IPS-18c (cell line): ENCODE results near the gene PMCH.
"Not testable (repeated sequence)": the region's sequence is repeated elsewhere in the genome, so short reads cannot be mapped to it uniquely, and the experiment has no call there.

Experiments used
- H3K4me3 ChIP-seq: 2 replicates; pipeline ENCODE4 v1.7.0; 2013; ENCODE audit warnings: low read depth, mild to moderate bottlenecking, low read length, moderate library complexity; ENCODE audit not compliant: insufficient read depth
- H3K9me3 ChIP-seq: one replicate; pipeline ENCODE4 v1.6.1; 2013; ENCODE audit warnings: mild to moderate bottlenecking, low read length, moderate library complexity; ENCODE audit not compliant: control insufficient read depth, insufficient read depth

Gene PMCH, protein sequence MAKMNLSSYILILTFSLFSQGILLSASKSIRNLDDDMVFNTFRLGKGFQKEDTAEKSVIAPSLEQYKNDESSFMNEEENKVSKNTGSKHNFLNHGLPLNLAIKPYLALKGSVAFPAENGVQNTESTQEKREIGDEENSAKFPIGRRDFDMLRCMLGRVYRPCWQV

DNA sequence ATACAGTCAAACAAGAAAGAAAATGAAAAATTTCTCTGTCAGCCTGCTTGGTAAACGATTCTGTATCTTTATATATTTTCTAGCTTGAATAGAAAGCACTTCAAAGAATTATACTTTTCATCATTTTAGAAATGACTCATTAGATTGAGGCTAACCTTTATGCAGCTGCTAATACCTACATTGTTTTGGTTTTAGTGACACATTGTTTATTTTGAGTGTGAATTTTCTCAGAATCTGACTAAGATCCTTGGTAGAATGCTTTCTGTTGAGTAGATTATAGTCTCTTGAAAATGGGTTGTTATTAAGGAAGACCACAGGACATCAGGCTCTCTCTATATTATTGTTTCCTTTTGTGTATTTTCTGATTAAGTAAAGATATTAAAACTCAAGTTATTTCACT lies at the start of gene PMCH:
Gene PMCH (minus strand): TSS at position 45 of the 400 bp plus-strand sequence. CDS start 63 bp downstream, outside the sequence.
- H3K9me3 ChIP-seq: no peaks in the 10 kb centered on the region
- no peak within 1 kb of the TSS for H3K4me3 ChIP-seq

DNA sequence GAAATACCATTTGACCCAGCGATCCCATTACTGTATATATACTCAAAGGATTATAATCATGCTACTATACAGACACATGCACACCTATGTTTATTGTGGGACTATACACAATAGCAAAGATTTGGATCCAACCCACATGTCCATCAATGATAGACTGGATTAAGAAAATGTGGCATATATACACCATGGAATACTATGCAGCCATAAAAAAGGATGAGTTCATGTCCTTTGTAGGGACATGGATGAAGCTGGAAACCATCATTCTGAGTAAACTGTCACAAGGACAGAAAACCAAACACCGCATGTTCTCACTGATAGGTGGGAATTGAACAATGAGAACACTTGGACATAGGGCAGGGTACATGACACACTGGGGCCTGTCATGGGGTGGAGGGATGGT lies 43.2 kb upstream of the PMCH start:
- H3K4me3 ChIP-seq, H3K9me3 ChIP-seq: not testable (repeated sequence)

DNA sequence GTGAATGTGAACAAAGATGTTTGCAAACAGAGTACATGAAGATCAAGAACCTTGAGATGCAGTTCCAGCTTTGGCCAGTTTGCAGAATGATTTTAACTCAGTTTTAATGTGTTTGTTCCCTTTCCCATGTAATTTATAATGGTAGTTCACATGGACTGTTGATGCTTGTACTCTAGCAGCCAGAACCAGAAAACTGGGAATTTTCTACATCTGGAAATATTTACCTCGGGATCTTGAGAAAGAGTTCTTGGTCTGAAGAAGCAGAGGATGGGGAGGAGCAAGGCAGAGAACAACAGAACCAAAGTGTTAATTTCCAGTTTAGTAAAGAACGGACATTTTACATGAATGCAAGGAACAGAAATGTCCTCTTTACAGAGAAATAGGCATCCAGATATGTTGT lies 37.0 kb upstream of the PMCH start:
- H3K9me3 ChIP-seq: no peaks in the 10 kb centered on the region
- H3K4me3 ChIP-seq: no peak overlapping the region

DNA sequence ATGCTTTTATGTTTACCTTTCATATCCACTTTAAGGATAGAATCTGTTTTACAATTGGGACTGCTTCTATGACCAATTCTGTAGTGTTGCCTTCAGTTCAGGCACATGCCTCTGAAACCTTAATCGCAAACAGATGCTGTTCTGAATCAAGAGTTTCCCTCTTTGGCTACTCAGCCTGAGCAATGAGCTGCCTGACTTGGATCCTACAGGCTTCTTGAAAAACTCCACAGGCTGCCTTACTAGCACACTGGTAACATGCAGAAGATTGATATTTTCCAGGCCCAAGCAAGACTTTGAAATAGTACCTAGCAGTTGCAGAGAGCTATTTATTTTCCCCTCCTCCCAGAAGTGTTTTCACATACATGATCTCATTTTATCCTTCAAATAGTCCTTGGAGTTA lies 34.8 kb upstream of the PMCH start:
- Histone ChIP-seq H3K9me3 (no peaks in the 10 kb centered on the region), H3K4me3 (no peak overlapping the region)

DNA sequence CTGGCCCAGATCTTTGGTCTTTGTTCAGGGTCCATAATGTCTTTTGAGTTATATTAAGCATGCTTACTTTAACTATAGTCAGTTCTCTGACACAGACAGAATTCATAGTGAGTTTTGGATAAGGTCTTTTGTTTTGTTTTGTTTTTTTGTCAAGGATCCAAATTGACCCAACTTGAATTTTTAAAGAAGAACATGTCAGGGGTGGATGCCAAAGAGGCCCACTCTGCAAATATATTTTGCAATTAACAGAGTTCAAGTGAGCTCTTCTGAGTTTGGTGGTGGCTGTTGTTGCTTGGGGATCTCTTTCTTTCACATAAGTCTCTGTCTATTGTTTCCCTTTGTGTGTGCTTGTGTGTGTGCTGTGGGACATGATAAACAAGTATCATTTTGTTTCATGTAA lies 34.4 kb upstream of the PMCH start:
- no peaks in the 10 kb centered on the region for H3K9me3 ChIP-seq
- no peak overlapping the region for H3K4me3 ChIP-seq

DNA sequence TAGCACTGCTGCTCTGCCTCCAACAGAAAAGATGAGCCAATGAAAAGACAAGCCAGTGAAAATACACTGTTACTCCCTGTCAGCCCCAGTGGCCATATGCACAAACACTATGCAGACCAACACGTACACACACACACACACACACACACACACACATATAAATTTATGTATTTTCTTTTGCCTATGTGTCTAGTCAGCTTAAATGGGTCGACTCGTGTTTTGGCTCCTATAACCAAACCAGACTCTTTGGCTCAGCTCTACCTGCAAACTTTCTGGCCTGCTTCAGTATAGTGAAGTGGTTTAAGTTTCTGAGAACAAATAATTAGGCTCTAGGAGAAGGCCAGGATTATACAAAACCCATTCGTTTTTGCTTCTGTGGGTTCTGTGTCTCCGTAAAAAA lies 30.3 kb upstream of the PMCH start:
- Histone ChIP-seq H3K4me3 (no peak overlapping the region), H3K9me3 (no peaks in the 10 kb centered on the region)

DNA sequence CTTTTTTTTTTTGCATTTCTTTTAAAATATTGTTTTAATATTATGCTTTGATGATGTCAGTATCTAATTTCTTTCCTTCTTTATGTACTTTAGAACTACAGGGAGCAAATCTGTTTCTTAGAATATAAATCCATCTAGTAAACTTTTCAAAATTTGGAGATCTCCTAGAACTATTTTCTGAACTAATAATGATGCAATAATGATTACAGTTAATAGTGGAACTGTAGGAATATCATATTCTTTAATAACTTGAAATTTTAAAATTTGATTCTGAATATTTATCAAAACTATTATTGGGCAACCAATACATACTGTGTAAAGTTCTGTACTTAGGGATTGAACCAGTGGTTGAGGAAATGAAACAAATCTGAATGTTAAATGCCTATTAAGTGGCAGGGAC lies 23.1 kb upstream of the PMCH start:
- Histone ChIP-seq H3K9me3 (peaks cover 4% of the 10 kb centered on the region), H3K4me3 (no peak overlapping the region)

DNA sequence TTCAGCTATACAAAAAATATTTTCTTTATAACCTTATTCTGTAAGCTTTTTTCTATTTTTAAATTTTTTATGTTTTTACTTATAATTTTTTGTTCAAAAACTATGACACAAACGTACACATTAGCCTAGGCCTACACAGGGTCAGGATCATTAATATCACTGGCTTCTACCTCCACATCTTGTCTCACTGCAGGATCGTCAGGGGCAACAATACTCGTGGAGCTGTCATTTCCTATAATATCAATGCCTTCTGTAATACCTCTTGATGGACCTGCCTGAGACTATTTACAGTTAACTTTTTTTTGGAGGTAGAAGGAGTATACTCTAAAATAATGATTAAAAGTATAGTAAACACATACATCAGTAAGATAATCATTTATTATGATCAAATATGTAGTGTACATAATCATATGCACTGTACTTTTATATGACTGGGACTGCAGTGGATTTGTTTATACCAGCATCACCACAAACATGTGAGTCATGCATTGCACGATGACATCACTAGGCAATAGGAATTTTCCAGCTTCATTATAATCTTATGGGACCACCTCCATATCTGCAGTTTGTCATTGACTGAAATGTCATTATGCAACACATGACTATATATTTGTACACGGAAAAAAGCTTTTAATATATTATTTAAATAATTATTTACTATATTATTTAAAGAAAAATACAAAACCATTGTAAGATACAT lies 18.5 kb upstream of the PMCH start:
- Histone ChIP-seq H3K9me3 (peaks cover 4% of the 10 kb centered on the region), H3K4me3 (no peak overlapping the region)

DNA sequence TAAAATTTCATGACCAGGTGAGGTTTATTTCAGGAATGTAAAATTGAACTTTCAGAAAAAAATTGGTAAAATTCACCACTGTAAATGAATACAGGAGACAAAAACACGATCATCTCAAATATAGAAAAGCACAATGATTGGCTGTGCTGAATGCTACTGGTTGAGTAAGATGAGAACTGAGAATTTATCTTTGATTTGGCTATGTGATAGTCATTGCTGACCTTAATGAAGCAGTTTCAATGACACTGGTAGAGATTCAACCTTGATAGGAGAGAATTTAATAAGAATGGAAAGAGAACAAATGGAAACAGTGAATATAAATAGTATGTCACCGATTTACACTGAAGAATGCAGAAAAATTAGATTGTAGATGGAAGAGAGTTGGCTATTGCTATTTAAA lies 6.4 kb upstream of the PMCH start:
- Histone ChIP-seq H3K9me3 (no peaks in the 10 kb centered on the region), H3K4me3 (no peak overlapping the region)

DNA sequence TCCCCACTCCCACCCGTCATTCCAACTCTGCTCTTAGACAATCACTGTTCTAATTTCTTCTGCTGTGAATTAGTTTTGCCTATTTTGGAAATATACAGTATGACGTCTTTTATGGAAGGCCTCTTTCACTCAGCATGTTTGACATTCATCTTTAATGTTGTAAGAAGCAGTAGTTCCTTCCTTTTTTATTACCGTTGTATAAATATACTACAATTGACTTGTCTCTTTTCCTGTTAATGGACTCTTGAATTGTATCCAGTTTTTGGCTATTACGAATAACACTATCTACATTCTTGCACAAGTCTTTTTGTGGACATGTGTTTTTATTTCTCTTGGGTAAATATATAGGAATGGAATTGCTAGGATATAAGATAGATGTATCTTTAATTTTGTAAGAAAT lies 4.9 kb upstream of the PMCH start:
- no peaks in the 10 kb centered on the region for H3K9me3 ChIP-seq
- no peak overlapping the region for H3K4me3 ChIP-seq

DNA sequence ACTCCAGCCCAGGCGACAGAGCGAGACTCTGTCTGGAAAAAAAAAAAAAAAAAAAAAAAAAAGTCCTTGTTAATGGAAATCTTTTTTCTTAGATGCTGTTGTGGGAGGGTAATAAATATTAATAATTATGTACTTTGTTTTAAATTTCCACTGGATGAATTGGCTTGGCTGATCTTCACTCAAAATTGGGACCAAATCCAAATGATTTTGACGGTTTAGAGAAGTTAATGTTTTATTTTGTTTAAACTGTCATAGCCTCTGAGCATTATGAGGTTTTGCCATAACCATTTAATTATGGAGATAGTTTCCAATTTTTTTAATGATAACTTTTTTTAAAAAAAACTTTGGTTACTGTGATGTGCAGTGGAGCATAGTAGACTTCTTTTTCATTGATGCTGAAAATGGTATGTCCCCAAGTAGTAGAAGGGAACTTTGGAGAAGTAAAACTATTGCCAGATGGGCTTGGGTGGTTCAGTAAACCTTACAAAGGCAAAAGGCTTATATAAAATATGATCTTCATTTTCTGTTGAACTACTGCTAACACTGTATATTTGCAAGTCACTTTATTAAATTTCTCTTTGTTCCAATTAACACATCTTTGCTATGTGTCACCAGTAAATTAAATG lies 3.9 kb upstream of the PMCH start:
- H3K9me3 ChIP-seq: no peaks in the 10 kb centered on the region

DNA sequence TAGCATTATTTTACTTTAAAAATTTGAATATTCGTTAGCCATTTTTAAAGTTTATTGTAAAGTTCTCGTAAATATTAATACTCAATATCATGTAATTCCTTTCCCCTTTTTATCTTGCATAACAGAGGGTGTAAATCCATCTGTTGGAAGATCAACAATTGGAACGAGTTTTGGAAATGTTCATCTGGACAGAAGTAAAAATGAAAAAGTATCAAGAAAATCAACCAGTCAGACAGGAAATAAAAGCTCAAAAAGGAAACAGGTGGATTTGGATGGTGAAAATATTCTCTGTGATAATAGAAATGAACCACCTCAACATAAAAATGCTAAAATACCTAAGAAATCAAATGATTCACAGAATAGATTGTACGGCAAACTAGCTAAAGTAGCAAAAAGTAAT lies 1.8 kb downstream of the PMCH start:
- H3K9me3 ChIP-seq: no peaks in the 10 kb centered on the region
- no peak overlapping the region for H3K4me3 ChIP-seq

More for the DNA sequence above, 3.9 kb upstream of the PMCH start:
- no peak overlapping the region for H3K4me3 ChIP-seq

DNA sequence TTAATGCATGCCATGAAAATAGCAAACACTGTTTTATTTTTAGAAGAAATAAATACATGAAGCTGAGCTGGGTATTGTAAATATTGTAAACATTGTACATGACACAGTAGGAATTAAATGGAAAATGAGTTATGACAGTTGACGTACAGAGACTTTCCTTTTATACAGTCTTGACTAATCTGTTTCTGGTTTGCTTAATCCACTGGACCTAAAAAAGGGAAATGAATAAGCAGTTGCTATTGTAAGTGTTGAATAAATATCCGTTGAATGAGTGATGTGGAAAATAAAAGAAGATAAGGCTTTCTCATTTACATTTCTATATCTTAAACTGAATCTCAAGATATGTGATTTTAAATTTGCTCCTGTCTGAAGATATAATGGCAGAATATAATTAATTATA lies 15.0 kb downstream of the PMCH start:
- Histone ChIP-seq H3K4me3 (no peak overlapping the region), H3K9me3 (no peaks in the 10 kb centered on the region)

DNA sequence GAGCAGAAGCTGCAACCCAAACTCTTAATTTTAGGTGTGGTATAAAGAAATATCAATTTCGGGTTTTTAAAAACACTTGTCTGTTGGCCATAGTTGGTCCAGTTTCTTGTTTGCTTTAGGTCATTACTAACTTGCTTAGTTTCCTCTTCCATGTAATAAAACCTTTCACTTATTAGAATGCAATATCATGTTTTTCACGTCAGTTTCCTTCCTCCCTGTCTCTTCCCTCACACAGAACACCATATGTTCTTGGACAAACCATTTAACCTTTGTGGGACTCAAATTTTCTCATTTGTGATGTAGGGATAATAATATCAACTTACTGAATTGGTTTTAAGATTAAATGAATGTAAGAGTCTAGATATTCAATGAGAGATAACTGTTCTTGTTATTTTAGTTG lies 22.9 kb downstream of the PMCH start:
- H3K9me3 ChIP-seq: no peaks in the 10 kb centered on the region
- H3K4me3 ChIP-seq: no peak overlapping the region

DNA sequence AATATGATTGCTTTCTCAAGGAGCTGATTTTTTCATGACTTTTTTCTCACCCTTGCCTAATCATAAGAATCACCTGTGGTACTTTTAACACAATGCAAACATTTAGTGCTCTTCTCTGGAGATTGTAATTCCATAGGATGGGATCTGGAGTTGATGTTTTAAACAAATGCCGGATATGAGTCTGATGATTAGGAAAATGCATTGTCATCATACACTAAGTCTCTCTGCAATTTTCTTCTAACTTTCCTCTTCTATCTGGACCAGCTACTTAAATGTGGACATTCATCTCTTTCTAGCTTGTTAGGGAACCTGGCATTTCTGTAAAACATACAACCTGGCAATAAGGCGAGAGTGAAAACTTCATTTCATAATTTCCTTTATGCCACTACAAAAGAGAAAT lies 23.5 kb downstream of the PMCH start:
- Histone ChIP-seq H3K4me3 (no peak overlapping the region), H3K9me3 (no peaks in the 10 kb centered on the region)

DNA sequence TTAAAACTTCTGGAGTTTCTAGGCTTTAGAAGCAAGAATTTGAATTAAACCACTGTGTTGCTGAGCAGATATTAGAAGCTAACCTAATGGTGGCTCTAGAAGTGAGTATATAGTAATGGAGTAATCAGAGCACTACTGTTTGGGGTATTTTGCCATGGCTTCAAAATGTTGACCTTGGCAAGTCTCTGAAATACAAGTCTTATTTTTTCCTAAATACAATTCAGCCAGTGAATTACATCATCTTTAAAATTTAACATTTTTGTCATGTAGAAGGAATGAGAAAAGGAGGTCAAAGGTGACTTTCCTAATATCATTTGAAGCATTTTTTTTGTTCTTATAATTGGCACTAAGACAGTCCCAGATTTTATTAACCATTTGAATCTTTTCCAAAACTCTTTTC lies 25.2 kb downstream of the PMCH start:
- no peak overlapping the region for H3K4me3 ChIP-seq
- no peaks in the 10 kb centered on the region for H3K9me3 ChIP-seq

DNA sequence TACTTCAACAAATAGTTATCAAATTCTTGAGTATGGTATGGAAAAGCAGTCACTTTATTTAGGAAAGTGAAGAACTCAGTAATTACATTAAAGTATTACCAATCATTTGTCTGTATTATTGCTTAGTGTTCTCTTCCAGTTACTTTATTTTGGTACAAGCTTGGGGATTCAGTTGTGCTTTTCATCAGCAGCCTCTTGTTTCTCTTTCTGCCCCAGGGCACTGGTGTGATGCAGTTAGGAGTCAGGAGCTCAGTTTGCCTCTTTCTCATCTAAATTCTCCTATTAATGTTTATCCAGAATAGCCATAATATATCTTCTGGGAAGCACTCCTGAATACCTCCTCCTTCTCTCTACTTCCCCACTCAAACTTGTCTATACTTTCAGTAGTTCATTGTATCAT lies 25.7 kb downstream of the PMCH start:
- Histone ChIP-seq H3K9me3 (no peaks in the 10 kb centered on the region), H3K4me3 (no peak overlapping the region)

DNA sequence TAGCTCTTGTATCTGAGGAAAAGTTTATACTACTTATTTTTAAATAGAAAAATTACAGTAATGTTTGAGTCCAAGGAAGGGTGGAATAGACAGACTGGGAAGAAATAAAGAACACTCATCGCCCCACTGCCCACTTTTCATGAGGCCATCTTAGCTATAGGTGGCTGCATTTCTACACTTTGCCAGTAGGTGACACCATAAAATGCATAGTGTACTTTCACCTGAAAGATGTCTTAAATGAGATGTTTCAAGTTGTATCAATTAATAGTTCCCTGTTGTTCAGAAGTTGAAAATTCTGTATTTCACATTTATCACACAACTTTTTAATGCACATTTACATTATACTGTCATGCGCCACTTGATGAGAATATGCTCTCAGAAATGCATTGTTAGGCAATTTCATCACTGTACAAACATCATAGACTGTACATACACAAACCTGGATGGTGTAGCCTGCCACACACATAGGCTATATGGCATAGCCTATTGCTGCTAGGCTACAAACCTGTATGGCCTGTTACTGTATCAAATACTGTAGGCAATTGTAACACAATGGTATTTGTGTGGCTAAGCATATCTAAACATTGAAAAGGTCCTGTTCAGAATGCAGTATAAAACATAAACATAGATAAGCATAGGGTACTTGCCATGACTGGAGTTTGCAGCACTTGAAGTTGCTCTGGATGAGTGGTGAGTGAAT lies 27.6 kb downstream of the PMCH start:
- Histone ChIP-seq H3K9me3 (no peaks in the 10 kb centered on the region), H3K4me3 (no peak overlapping the region)
